ENCODE data around the gene JUP.

The JUP gene

DNA sequence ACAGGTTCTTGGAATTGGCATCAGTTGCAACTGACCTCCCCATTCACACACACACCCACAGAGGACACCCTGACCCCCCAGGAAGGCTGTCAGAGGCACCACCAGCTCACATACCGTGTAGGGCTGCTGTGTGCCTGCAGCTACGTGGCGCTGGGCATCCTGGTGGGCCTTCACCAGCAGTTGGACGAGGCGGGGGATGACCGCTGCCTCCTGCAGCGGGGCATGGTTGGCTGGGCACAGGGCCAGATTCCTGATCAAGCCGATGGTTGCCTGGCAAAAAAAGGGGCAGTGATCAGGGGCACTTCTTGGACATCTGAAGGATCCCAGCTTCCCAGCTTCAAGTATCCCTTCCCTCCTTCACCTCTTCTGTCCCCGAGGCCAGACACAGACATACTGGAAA, 27.9 kb downstream of the JUP start:
- DNase-seq (ENCODE audit: low spot score): no peak

DNA sequence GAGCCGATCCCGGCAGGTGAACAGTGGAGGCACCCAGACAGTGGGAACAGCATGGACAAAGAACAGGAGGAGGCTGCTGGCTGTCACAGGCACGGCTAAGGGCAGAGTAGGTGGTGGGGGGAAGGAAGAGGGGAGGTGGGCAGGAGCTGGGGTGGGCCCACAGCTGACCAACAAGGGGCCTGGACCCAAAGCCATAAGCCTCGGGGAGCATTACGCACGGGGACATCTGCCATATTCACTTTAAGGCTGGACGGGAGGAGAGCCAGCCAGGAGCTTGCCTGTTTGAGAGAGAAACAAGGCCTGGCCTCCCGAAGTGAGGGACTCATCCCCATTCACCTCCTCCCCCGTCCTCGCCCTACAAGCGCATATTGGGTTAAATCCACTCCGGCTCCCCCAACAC, 32.4 kb downstream of the JUP start:
- no peak for DNase-seq (ENCODE audit: low spot score)

DNA sequence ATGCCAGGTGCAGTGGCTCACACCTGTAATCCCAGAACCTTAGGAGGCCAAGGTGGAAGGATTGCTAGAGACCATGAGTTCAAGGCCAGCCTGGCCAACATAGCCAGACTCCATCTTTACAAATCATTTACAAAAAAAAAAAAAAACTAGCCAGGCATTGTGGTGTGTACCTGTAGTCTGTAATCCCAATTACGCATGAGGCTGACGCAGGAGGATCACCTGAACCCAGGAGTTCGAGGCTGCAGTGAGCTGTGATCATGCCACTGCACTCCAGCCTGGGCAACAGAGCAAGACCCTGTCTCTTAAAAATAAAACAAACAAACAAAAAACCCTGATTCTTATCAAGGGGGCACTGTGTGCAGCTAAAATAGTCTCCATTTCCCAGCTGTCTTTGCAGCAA, 35.2 kb downstream of the JUP start:
- no peak for DNase-seq (ENCODE audit: low spot score)

DNA sequence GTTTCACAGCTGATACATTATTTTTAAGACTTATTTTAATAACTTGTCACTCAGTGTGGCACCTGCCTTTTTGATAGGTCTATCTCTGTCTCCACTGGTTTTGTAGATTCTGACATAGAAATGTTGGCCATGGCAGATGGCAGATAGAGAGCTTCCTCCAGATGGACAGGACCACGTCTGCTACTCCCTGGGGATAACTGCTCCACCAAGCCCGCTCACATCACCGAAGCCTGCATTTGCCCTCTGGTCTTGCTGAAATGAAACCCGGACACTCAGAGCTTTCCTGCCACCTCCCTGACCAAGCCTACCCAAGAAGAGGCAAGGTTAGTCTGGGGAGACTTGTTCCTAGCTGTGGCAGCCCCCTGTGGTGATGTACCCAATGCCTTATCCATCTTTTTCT, 35.6 kb downstream of the JUP start:
- no peak for DNase-seq (ENCODE audit: low spot score)

DNA sequence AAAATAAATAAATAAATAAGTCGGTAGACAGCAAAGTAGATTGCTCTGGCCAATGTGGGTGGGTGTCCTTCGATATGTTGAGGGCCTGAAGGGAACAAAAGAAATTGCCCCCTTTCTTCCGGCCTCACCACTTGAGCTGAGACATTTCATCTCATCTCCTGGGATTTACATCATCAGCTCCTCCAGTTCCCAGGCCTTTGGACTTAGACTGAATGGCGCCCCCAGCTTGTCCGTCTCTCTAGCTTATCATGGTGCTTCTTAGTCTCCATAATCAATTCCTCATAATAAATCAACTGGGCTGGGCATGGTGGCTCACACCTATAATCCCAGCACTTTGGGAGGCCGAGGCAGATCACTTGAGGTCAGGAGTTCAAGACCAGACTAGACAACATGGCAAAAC, 38.2 kb downstream of the JUP start:
- no peak for DNase-seq (ENCODE audit: low spot score)

DNA sequence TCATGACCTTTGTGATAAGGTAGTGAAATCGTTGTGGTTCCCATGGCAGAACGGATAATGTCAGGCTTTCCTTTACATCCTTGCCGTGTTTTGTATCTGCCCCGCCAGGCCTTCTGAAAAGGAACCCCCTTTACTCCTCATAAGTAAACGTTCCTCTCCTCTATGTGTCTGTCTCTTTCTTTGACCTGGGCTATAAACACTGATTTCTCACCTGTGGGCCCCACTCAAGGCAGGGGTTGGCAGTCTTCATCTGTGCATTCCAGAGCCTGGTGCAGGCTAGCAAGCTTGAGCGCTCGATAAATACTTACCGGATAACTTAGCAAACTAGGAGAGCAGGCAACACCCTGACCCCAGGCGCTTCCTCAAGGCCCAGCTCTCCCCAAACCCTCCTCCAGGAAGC, 44.8 kb downstream of the JUP start:
- DNase-seq (ENCODE audit: low spot score): no peak

DNA sequence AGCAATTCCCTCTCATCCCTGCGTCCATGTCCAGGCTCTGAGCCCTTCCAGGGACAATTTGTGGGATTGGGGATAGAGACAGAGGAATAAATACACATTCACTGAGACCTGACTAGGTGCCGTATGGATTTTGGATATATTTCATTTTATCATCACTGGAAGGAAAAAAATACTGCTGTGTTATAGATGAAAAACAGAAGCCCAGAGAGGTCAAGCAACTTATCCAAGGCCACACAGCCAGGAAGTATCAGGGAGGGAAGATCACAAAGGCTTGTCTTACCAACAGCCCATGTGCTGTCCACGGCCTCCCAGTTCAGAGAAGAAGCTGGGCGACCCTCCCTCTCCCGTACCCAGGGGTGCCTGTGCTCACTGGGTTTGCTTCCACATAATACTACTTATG, 46.0 kb downstream of the JUP start:
- no peak for DNase-seq (ENCODE audit: low spot score)

DNA sequence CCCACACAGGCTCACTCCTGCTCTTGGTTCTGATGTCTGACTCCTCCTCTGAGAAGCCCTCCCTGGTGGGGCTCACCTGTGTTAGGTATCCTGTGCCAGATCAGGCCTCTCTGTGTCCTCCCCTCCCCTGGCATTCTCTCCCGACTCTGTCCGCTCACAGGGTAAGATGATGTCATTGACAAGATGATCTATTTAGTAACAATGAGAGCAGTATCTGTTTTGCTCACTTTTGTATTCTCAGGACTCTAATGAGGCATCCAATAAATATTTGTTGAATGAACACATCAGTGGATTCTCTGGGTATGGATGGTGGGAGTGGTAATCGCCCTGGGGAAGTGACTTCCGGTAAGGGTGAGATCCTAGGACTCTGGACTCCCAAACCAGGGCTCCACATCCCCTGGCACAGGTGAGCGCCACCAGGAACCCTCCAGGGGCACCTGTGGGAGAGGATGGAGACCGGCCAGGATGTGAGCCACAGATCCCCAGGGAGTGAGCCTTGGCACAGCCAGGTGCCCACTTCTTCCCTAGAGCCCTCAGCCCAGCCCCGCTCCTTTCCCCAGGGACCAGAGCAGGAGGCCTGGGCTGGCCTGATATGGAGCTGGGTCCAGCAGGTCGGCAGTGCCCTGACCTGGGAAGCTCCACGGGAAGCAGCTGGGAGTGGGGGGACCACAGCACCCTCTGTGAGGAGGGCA, 46.7 kb downstream of the JUP start:
- DNase-seq (ENCODE audit: low spot score): no peak

DNA sequence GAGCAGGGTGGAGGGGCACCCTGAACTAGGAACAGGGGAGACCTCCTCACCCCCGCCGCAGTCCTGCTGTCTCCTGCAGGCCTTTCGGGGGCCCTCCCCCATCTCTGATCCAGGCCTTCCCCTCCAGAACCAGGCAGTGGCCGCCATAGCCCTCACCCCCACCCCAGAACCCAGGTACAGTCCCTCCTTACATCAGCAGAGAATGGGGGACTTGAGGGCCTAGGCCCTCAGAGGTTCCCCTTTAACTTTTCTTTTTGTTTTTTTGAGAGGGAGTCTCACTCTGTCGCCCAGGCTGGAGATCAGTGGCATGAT, 47.8 kb downstream of the JUP start:
- no peak for DNase-seq (ENCODE audit: low spot score)

DNA sequence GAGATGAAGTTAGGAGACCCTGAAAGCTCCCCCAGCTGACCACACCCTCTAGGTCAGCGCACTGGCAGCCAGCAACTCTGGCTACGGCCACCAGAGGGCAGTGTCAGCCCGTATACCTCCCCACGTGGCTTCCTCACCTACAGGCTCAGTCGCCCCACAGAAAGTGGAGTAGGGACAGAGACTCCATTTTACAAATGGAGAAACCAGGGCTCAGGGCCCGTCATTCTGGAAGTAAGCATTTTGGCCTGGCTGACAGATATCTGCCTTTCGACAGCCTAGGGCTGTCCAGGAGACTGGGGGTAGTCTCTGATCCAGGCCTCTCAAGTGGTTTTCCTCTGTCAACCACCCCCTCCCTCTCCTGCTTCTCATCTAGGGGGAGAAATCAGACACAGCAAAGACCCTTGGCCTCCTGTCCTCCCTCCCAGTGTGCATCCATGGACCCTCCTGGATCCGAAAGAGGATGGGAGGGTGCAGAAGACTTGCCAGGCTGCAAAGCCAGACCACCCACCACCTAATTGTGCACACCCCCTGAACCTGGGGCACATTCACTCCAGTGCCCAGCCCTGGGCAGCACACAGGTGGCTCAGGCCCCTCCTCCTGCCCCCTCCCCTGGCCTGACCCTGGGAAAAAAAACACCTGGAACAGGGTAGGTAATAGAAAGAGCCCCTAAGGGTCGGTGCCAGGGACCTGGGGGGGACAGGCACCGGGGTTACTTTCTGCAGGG, 48.3 kb downstream of the JUP start:
- peak; percentile 79 for DNase-seq (ENCODE audit: low spot score)

DNA sequence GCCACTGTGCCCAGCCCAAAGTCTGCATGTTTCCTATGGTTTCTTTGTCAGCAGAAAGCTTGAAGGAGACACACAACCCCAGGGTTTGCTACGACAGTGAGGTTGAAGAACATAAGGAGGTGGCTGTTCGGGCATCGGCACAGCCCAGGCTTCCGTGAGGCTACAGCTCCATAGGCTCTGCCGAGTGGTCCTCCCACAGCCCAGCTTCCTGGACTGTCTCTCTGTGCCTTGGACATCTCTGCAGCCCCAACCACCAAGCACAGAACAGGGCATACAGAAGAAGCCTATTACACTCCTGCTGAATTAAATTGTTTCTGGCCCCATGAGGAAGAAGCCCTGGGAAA, 48.9 kb downstream of the JUP start:
- DNase-seq (ENCODE audit: low spot score): no peak

DNA sequence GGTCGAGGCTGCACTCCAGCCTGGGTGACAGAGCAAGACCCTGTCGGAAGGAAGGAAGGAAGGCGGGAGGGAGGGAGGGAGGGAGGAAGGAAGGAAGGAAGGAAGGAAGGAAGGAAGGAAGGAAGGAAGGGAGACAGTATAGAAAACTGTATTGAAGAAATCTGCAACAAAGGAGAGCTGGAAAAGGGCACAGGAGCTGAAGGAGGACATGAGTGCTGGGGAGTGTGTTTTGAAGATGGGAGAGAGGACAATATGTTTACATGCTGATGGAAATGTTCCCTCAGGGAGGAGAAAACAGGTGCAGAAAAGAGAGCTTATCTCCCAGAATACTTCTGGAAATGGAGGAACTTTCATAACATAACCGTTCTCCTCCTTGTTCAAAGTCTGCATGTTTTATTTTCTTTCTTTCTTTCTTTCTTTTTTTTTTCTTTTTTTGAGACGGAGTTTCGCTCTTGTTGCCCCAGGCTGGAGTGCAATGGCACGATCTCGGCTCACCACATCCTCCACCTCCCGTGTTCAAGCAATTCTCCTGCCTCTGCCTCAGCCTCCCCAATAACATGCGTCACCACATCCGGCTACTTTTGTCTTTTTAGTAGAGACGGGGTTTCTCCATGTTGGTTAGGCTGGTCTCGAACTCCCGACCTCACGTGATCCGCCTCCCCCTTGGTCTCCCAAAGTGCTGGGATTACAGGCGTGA, 49.4 kb downstream of the JUP start:
- DNase-seq (ENCODE audit: low spot score): no peak

DNA sequence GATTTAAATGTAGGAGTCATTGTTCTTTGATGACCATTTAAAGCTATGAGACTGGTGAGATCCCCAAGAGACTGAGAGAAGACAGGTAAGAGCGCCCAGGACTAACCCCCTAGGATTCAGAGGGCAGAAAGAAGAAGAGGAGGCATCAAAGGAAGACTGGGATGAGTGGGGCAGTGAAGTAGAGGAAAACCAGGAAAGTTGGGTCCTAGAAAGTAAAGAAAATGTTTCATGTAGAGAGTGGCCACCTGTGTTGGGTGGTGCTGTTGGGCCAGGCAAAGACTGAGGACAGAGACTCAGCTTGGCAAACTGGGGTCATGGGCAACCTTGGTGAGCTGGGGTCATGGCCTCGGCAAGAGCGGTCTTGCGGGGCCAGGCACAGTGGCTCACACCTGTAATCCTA, 50.8 kb downstream of the JUP start:
- no peak for DNase-seq (ENCODE audit: low spot score)

DNA sequence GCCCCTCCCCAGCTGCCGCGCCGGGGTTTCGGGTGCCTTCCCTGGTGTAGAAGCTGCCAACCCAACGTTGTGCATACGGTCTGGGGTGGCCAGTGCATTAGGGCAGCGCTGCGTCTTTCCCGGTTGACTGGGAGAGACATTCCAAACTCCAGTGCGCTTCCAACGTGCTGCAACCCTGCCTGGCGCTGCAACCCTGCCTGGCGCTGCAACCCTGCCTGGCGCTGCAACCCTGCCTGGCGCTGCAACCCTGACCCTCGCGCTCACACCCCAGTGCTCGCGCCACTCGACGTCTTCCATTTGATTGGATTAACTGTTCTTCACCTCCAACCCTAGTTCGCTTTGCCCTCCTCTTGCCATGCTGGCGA, 51.6 kb downstream of the JUP start:
- no peak for DNase-seq (ENCODE audit: low spot score)

DNA sequence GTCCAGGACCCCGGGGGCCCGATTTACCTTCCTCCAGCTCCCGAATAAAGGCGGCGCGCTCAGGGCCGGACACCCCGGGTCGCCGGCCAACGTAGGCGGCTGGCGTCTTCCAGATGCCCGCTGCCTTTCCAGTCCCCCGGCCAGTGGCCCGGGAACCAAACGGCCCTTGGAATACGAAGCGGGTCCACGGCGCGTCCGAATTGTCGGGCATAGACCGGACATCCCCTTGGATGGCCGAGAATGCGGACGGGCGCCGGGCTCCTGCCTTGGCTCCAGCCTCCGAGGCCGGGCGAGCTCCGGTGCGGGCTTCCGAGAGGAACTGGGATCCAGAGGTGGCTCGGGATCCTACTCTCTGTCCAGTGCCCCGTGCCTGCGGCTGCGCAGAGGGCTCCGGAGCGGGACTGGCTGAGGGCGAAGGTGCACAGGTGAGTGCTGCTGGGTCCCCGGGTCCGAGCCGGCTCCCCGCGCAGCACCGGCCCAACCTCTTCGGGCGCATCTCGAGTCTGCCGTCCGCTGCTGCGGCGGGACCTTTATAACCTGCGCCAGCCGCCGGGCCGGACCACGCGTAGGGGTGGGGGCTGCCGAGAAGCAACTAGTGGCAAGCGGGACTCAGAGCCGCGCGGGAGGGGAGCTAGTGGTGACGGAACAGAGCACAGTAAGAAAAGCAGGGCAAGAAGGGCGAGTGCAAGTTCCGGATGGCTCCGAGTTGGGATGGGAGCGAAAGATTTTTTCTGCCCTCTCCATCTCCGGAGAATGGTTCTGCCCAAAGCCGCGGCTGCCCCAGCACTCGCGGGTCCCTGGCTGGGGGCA, 52.2 kb downstream of the JUP start, which contains the start of gene HAP1:
Gene HAP1 (minus strand): TSS at position 505 of the 810 bp plus-strand sequence. CDS start 9 bp downstream, at position 496.
- no peak for DNase-seq (ENCODE audit: low spot score)

DNA sequence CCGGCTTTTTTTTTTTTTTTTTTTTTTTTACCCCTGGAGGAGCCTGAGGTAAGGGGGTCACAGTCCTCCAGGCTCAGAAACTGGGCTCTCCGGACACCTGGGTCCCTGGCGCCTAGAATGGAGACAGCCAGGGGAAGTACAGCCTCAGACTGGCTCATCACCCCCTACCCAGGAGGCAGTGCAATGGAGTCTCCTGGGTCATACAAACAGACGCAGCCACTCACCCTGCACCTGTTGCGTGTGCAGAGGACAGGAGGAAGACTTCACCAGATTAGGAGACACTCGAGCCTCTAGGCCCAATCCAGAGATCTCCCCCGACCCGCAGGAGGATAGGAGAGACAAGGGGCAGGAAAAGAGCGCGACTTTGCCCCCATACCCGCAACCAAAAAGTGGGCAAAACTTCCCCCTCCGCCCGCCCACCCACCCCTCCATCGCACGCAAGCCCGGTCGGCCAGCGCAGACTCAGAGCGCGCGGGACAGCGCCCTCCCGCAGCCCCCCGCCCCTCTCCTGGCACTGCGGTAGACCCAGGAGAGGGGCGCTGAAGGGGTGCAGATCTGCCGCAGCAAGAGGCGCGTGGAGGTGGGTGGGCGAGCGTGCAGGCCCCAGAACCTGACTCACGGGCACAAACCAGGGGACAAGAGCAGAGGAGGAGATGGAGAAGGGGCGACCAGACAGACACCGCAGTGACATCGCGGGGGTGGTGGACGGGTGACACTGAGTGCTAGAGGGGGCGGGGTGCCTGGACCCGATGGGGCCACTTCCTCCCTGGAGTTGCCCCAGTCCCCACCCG, 53.0 kb downstream of the JUP start:
- DNase-seq (ENCODE audit: low spot score): no peak

DNA sequence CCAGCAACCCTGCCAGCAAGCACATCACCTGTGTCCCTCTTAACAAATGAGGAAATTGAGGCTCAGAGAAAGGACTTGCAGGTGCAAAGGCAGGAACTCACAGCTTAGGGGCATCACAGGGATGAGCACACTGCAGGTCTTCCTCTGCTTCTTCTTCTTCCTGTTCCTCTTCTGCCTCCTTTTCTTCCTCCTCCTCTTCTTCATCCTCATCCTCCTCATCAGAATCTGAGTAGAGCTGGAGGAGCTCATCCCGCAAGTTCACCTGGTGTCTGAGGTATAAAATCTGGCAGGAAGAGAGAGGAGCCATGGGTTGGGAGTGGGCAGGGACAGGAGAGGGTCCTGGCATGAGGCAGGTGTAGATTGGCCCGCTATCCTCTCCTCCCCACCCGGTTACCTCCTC, 54.7 kb downstream of the JUP start:
- no peak for DNase-seq (ENCODE audit: low spot score)

DNA sequence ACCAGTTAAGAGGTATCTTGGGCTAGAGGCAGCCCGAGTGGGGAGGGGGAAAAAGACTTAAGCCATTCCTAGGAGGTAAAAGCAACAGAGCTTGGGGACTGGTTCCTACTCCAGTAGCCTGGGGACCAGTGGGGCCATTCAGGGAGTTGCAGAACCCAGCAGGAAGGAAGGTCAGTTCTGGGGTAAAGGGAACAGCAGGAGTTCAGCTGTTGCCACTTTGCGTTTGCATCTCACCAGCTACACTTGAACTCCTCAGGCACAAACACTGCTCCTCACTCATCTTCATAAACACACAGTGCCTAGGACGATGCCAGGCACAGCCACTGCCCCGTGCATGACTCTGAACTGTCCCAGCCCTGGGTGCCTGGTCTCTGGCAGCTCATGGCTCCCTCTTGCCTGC, 56.0 kb downstream of the JUP start:
- no peak for DNase-seq (ENCODE audit: low spot score)

DNA sequence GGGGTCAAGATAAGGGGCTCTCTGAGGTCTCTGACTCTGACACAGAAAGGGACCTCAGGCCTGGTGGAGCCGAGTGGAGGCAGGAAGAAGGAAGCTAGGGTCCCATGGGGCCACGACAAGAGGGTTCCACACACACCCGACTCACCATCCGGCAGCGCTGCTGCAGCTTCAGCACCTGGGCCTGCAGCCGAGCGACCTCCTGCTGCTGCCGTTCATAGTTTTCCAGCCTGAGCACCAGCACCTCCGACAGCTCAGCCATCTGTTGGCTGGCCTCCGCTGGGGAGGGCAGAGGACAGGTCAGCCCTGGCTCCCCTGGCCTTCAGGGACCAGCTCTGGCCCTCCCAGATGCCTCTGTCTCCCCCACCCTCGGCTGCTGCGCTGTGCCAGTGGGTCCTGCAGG, 58.5 kb downstream of the JUP start:
- no peak for DNase-seq (ENCODE audit: low spot score)

DNA sequence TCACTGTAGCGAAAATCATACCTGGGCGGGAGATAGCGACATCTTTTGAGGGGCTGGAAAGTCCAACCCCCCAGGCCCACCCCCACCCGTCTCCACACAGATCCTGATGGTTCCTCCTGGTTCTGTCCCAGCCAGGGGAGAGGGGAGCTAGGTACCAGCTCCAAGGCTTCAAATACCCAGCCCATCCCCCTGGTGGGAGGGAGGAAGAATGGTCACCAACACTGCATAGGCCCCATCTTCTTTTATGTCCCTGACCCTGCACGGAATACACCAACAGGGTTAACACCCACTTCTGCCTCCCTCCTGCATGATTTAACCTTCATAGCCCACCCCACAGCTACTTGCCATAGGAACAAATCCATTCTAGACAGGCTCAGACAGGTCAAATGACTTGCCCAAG, 61.4 kb downstream of the JUP start:
- DNase-seq (ENCODE audit: low spot score): no peak

DNA sequence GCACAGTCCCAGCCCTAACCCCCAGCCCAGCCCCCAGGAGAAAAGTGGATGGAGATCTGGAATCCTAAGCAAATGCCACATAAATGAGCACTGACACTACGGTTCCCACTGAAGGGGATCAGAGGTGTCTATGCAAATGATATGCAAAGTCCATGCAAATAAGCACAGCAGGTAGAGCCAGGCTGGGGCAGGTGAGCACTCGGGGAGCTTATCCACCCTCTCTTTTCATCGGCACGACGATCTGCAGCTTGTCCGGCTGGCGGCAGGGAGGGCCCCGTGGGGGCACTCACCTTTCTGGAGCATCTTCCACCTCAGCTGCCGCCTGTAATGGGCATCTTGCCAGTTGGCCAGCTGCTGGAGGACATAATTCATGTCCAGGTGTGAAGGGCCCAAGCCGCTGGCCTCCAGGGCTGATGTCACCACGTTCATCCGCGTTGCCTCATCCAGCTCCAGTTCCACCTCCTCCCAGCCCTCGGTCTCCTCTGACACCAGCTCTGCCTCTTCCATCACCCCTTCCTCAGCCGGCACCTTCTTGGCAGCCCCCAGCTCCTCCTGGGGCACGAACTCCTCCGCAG, 61.9 kb downstream of the JUP start:
- no peak for DNase-seq (ENCODE audit: low spot score)

Measured in kidney capillary endothelial cell (primary cell).